ENCODE measurements around the gene PRR14. TPM values are rescaled to one million over a fixed set of nuclear protein-coding genes. Genes with fewer than 3 reads are reported as not detected.
A peak's percentile ranks its signal among the peaks of the same experiment; 100 is the strongest.

The PRR14 gene
- total RNA-seq, 1 donor from 2014 or later: 3.5 TPM

- H3K4me3 Mint-ChIP-seq: no peak overlapping the region
- H3K79me2 ChIP-seq (ENCODE audit: low read depth): peaks cover 31% of the 10 kb centered on the region
These were observed 11.7 kb downstream of the PRR14 start for GRCh38 chr16:30662449-30662848.

GRCh38 chr16:30663038-30663437, 12.3 kb downstream of the PRR14 start:
- Mint-ChIP-seq H3K4me1 (peaks cover 22% of the 10 kb centered on the region), H3K27ac (peak overlapping the region; percentile 69), H3K9me3 (no peaks in the 10 kb centered on the region), H3K36me3 (peaks cover 29% of the 10 kb centered on the region), H3K27me3 (ENCODE audit: insufficient read depth, low read depth) (no peaks in the 10 kb centered on the region), H3K4me3 (no peak overlapping the region)
- no peak overlapping the region for H3K4me2 ChIP-seq
- no peak overlapping the region for H3K9ac ChIP-seq
- no peaks in the 10 kb centered on the region for H3K27me3 ChIP-seq
- no peak overlapping the region for H3K27ac ChIP-seq
- H3F3A ChIP-seq (ENCODE audit: low read depth): peaks cover 7% of the 10 kb centered on the region
- H2AFZ ChIP-seq (replicated peaks): no peak overlapping the region
- H3K79me2 ChIP-seq (ENCODE audit: low read depth): peaks cover 31% of the 10 kb centered on the region
- no peak for DNase-seq (ENCODE audit: low spot score)
- peaks cover 8% of the 10 kb centered on the region for H3K4me1 ChIP-seq
- TF ChIP-seq EZH2phosphoT487 (IDR thresholded peaks at IDR 0.05) (no peak), EZH2 (IDR thresholded peaks at IDR 0.05) (no peak), CTCF (IDR thresholded peaks at IDR 0.05) (no peak)
- H3K36me3 ChIP-seq: no peaks in the 10 kb centered on the region
- no peaks in the 10 kb centered on the region for H3K9me3 ChIP-seq (ENCODE audit: low read depth)
- no peak overlapping the region for H3K4me3 ChIP-seq
- peaks cover 52% of the 10 kb centered on the region for H4K20me1 ChIP-seq (ENCODE audit: low read depth)

More at GRCh38 chr16:30662449-30662848, 11.7 kb downstream of the PRR14 start:
- H3K9ac ChIP-seq: no peak overlapping the region
- H4K20me1 ChIP-seq (ENCODE audit: low read depth): peaks cover 52% of the 10 kb centered on the region
- no peak overlapping the region for H3K4me2 ChIP-seq
- Mint-ChIP-seq H3K36me3 (peaks cover 26% of the 10 kb centered on the region), H3K27ac (no peak overlapping the region), H3K4me1 (peaks cover 23% of the 10 kb centered on the region), H3K27me3 (ENCODE audit: insufficient read depth, low read depth) (no peaks in the 10 kb centered on the region), H3K9me3 (no peaks in the 10 kb centered on the region)
- no peak overlapping the region for H3K27ac ChIP-seq
- H3K4me3 ChIP-seq: no peak overlapping the region
- no peaks in the 10 kb centered on the region for H3K9me3 ChIP-seq (ENCODE audit: low read depth)
- H3K4me1 ChIP-seq: peaks cover 8% of the 10 kb centered on the region
- H3K27me3 ChIP-seq: no peaks in the 10 kb centered on the region
- no peak for TF ChIP-seq CTCF (IDR thresholded peaks at IDR 0.05)
- TF ChIP-seq EZH2 (IDR thresholded peaks at IDR 0.05): no peak
- TF ChIP-seq EZH2phosphoT487 (IDR thresholded peaks at IDR 0.05): no peak
- H3K36me3 ChIP-seq: no peaks in the 10 kb centered on the region
- peaks cover 11% of the 10 kb centered on the region for H3F3A ChIP-seq (ENCODE audit: low read depth)
- no peak for DNase-seq (ENCODE audit: low spot score)
- H2AFZ ChIP-seq (replicated peaks): no peak overlapping the region

DNA sequence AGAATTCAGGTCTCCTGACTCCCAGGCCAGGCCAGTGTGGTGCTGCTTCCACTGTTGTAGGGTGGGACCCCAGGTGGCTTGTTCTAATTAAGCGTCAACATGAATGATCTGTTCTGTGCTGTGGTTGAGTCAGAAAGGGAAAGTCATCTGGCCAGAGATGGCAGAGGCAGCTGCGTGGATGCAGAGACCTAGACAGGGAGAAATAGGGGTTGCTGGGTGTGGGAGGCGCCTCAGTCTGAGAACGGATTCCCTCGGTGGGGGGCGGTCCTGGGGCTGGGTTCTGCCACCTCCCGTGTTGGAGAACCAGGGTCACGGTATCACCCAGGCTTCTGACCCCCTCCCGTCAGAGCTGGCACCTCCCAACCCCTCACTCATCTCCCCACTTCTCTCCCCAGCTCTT, 13.1 kb downstream of the PRR14 start:
- Histone ChIP-seq H4K20me1 (ENCODE audit: low read depth) (peaks cover 52% of the 10 kb centered on the region), H3K27me3 (no peaks in the 10 kb centered on the region), H3K36me3 (no peaks in the 10 kb centered on the region), H2AFZ (replicated peaks) (no peak overlapping the region), H3F3A (ENCODE audit: low read depth) (peaks cover 5% of the 10 kb centered on the region), H3K79me2 (ENCODE audit: low read depth) (peaks cover 31% of the 10 kb centered on the region), H3K27ac (no peak overlapping the region), H3K4me2 (no peak overlapping the region), H3K4me1 (peaks cover 8% of the 10 kb centered on the region), H3K9ac (no peak overlapping the region), H3K4me3 (no peak overlapping the region), H3K9me3 (ENCODE audit: low read depth) (no peaks in the 10 kb centered on the region)
- no peak for DNase-seq (ENCODE audit: low spot score)
- Mint-ChIP-seq H3K4me3 (peak overlapping the region; percentile 33), H3K27me3 (ENCODE audit: insufficient read depth, low read depth) (no peaks in the 10 kb centered on the region), H3K9me3 (no peaks in the 10 kb centered on the region), H3K36me3 (peaks cover 31% of the 10 kb centered on the region), H3K4me1 (peaks cover 22% of the 10 kb centered on the region), H3K27ac (no peak overlapping the region)
- TF ChIP-seq EZH2 (IDR thresholded peaks at IDR 0.05): no peak
- TF ChIP-seq CTCF (IDR thresholded peaks at IDR 0.05): no peak
- TF ChIP-seq EZH2phosphoT487 (IDR thresholded peaks at IDR 0.05): no peak
